Endothelial cell of umbilical vein (primary cell): ENCODE results near the gene GAGE12C.
"Not testable (repeated sequence)": the region's sequence is repeated elsewhere in the genome, so short reads cannot be mapped to it uniquely, and the experiment has no call there.

Experiments used
- EZH2 ChIP-seq: IDR thresholded peaks from 2 replicates; pipeline ENCODE4 v1.6.1; 2012; ENCODE audit warnings: borderline replicate concordance, low read depth, mild to moderate bottlenecking, moderate library complexity, low read length, inconsistent platforms; ENCODE audit not compliant: severe bottlenecking
- JUN ChIP-seq: IDR thresholded peaks from 2 replicates; pipeline ENCODE4 v1.6.1; 2011; ENCODE audit warnings: borderline replicate concordance, low read depth; ENCODE audit not compliant: insufficient read length, insufficient read depth
- POLR2A ChIP-seq: IDR thresholded peaks from 2 replicates; pipeline ENCODE4 v1.6.1; 2012; ENCODE audit warnings: low read depth, mild to moderate bottlenecking, control low read depth, low read length
- POLR2AphosphoS5 ChIP-seq: IDR thresholded peaks from 2 replicates; pipeline ENCODE4 v1.6.1; 2012; ENCODE audit warnings: low read depth, mild to moderate bottlenecking, control low read depth, low read length, moderate library complexity; ENCODE audit not compliant: insufficient read depth
- TF ChIP-seq, protein P1 (sequence below), 2 donors: IDR thresholded peaks; 1 replicate in 1 of 2; 2 replicates in 1 of 2; pipeline ENCODE4 v1.5.1; 2011; ENCODE audit warnings: low read length in 2 of 2, mild to moderate bottlenecking in 2 of 2, moderate library complexity in 2 of 2, control low read depth in 1 of 2, inconsistent platforms in 1 of 2, low read depth in 1 of 2; ENCODE audit not compliant: insufficient read depth in 1 of 2; ENCODE audit errors: extremely low read depth in 1 of 2

DNA sequence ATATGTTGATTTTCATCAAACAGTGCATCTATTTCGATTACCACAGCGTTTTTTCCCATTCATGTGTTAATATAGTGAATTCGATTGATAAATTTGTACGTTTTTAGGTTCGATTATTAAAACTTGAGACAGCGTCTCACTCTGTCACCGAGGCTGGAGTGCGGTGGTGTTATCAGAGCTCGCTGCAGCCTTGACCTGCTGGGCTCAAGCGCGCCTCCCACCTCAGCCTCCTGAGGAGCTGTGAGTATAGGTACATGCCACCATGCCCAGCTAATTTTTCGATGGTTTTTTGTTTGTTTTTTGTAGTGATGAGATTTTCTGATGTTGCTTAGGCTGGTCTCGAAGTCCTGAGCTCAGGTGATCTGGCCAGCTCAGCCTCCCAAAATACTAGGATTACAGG is 37.2 kb downstream of the GAGE12C start:
- TF ChIP-seq, protein P1, sequence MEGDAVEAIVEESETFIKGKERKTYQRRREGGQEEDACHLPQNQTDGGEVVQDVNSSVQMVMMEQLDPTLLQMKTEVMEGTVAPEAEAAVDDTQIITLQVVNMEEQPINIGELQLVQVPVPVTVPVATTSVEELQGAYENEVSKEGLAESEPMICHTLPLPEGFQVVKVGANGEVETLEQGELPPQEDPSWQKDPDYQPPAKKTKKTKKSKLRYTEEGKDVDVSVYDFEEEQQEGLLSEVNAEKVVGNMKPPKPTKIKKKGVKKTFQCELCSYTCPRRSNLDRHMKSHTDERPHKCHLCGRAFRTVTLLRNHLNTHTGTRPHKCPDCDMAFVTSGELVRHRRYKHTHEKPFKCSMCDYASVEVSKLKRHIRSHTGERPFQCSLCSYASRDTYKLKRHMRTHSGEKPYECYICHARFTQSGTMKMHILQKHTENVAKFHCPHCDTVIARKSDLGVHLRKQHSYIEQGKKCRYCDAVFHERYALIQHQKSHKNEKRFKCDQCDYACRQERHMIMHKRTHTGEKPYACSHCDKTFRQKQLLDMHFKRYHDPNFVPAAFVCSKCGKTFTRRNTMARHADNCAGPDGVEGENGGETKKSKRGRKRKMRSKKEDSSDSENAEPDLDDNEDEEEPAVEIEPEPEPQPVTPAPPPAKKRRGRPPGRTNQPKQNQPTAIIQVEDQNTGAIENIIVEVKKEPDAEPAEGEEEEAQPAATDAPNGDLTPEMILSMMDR (IDR thresholded peaks at IDR 0.05; ENCODE audit: extremely low read depth in 1 of 2, insufficient read depth in 1 of 2, low read depth in 1 of 2, low read length in 2 of 2): not testable (repeated sequence)
- TF ChIP-seq POLR2A, POLR2AphosphoS5, JUN, EZH2: not testable (repeated sequence)
